GM12873 (cell line): Measurements from ENCODE around the gene CHPT1.

Experiments used
- CTCF ChIP-seq: IDR thresholded peaks from 2 replicates; pipeline ENCODE4 v1.5.1; 2012; ENCODE audit warnings: low read depth, mild to moderate bottlenecking, moderate library complexity, low read length, control low read depth; ENCODE audit not compliant: insufficient read depth; ENCODE audit errors: missing control alignments

CHPT1 gene

GRCh38 chr12:101750152-101750551, 52.7 kb downstream of the CHPT1 start:
- no peak for TF ChIP-seq CTCF

- peak; percentile 66 for TF ChIP-seq CTCF
Observed at GRCh38 chr12:101759396-101760047, 62.1 kb downstream of the CHPT1 start.

- TF ChIP-seq CTCF = no peak
Observed at GRCh38 chr12:101761350-101761749, 63.9 kb downstream of the CHPT1 start.

GRCh38 chr12:101761781-101762180, 64.3 kb downstream of the CHPT1 start:
- TF ChIP-seq CTCF = no peak

GRCh38 chr12:101763246-101763931, 65.9 kb downstream of the CHPT1 start:
- no peak for TF ChIP-seq CTCF

- TF ChIP-seq CTCF = no peak
Observed at GRCh38 chr12:101764051-101764792, 66.8 kb downstream of the CHPT1 start.

- TF ChIP-seq CTCF = no peak
Observed at GRCh38 chr12:101767537-101767936, 70.1 kb downstream of the CHPT1 start.
